Stimulated activated CD8-positive, alpha-beta memory T cell treated with anti-CD3 and anti-CD28 coated beads, Interleukin-2, amount 100 ng/mL, for 1 hour (primary cell): ENCODE results near the gene SCP2.

Experiments used
- DNase-seq, 2 donors: peaks; one replicate each; pipeline ENCODE4 v3.0.0-alpha.2; 2020; ENCODE audit warnings: low read depth in 2 of 2

The SCP2 gene

DNA sequence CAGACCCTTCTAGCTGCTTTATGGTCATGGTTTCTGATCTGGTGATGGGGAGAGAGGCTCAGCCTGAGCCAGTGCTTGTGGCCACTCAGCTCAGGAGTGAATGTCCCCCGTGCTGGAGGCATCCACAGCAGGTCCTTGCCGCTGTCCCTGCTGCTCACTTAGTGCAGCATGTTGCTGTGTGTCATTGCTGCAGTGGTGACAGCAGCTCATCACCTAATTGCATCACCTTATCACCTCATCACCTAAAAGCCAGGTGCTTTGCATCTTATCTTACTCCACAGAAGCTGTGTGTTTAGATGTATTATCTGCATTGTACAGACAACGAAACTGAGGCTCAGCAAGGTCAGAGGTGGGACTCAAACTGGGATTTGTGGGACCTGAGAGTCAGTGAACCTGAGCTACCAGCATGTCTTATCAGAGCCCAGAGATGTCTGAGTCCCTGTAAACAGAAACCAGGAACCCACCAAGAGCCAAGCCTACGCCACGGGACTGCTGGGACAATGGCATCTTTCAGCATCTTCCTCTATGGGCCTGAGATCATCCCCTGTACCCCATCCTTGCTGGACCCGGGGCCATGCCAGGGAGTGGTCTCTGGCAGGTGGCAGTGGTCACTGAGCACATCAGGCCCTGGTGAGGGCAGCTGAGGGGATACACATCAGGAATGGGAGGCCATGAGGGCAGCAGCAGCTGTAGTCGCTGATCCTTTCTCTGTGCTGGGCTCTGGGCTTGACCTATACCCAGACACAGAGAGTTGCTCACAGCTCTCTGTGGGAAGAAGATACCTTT lies 141.4 kb downstream of the SCP2 start:
- no peak for DNase-seq

DNA sequence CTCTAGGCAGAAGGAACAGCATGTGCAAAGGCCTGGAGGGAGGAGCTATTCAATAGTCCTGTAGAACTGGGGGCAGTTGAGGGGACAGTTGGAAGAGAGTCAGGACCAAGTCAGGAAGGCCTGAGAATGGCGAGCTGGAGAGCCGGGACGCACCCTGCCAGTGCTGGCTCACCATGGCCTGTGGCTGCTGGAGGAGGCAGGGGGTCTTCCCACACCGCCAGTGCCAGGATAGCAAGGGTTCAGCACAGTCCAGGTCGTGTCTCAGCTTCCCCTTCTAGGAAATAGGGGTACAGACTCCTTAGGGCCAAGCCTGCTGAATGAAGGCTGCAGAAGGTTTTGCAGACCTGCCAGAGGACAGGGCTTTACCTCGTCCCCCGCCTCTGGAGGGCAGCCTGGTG lies 142.2 kb downstream of the SCP2 start:
- DNase-seq, result no peak

DNA sequence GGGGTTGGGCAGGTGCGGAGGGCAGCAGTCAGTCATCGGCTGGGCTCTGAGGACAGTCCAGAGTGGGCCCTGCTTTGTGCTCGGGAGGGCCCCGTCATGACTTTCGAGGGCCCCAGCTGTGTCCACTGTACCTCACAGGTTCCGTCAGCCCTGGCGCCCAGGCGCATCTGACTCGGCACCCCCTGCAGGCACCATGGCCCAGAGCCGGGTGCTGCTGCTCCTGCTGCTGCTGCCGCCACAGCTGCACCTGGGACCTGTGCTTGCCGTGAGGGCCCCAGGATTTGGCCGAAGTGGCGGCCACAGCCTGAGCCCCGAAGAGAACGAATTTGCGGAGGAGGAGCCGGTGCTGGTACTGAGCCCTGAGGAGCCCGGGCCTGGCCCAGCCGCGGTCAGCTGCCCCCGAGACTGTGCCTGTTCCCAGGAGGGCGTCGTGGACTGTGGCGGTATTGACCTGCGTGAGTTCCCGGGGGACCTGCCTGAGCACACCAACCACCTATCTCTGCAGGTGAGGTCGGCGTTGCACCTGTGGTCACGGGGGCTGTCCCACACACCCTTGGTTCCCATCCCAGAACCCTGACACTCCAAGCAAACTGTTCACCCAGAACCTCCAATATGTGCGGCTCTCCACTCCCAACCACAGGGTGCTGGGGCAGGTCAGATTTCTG lies 142.7 kb downstream of the SCP2 start:
- no peak for DNase-seq

DNA sequence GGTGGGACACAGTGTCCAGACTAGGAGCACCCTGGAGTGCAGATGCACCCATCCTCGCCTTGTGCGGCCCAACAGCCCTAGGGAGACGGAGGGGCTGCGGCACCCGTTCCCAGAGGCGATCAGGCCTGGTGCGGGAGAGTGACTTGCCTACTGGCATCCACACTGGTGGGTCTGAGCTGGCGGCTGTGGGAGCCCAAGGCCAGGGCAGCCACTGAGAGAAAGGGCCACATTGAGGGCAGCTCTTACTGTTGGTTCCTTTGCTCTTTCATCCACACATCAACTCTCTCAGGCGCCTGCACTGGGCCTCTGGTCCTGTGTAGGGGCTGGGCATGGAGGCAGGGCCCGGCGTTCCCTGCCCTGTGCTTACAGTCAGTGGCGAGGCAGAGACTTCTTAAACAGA lies 143.5 kb downstream of the SCP2 start:
- DNase-seq, result no peak

DNA sequence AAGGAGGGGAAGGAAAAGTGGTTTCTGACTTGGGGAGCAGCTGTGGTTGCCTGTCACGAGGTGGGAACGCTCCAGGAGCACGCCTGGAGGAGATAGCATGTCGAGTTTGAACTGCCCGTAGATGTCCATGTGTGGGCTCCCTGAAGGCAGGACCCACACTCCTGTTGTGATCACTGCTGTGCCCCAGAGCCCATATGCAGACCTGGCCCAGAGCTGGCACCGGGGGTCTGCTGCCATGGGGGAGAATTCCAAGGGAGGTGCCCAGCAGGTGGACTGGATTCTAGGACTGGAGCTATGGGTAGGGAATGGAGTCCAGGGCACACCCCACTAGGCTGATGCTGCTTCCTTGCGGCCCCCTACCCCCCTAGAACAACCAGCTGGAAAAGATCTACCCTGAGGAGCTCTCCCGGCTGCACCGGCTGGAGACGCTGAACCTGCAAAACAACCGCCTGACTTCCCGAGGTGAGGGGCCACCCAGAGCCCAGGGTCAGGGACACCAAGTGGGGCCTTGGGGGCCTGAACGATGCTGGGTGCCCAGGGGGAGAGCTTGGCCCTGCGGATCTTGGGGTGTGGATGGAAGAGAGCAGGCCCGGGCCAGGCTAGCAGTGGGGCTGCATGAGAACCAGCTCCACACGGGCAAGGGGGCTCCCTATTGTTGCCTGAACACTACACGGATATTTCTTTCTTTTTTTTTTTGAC lies 144.2 kb downstream of the SCP2 start:
- DNase-seq, result no peak

DNA sequence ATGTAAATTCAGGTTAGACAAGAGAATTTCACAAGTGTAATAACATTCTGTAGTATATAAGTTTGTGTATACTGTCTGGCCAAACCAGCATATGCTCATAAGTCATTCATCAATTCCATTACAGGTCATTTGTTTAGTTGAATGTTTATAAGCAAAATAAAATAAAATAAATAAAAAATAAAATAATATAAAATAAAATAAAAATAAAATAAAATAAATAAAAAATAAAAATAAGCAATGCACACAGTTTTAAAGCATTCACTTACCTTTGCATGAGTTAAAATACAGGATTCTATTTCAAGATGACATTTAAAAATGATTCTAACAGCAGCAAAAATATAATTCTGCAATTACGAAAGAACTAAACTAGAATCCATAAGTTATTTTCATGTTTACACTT lies 144.8 kb downstream of the SCP2 start:
- no peak for DNase-seq

DNA sequence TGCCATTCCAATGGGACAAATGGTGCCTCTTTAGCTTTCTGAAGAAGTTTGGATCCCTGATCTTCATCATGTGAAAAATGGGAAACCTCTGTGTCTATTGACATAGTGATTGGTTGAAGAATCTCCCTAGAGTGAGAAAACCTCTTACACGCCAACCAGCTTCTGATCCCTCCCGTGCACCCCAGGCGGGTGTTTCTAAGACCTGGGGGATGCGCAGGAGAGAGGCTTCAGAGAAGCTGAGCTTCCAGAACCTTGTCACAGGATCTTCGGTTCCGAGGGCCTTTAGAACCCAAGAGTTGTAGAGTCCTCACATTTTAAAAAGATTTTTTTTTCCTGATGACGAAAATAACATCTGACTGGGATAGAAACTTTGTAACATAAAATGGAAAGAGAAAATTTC lies 146.2 kb downstream of the SCP2 start:
- DNase-seq, result no peak

DNA sequence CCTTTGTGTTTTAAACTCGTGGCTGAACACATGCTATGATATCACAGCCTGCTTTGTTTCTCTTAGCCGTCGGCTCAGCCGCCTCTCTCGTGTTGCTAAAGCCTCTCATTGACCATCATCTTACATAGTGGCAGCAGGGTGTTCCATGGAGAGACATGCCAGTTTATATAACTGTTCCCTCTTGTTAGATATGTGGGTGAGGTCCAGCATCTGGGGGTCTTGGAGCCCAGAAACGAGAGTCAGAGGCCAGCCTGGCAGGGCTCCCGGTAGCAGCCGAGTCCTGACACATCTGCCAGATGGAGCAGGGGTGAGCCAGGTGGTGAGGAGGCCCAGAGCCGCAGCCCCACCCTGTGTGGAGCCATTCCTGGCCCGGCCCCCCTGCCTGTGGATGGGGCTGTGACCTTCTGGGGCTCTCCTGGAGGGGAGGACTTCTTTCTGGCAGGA lies 146.8 kb downstream of the SCP2 start:
- no peak for DNase-seq

DNA sequence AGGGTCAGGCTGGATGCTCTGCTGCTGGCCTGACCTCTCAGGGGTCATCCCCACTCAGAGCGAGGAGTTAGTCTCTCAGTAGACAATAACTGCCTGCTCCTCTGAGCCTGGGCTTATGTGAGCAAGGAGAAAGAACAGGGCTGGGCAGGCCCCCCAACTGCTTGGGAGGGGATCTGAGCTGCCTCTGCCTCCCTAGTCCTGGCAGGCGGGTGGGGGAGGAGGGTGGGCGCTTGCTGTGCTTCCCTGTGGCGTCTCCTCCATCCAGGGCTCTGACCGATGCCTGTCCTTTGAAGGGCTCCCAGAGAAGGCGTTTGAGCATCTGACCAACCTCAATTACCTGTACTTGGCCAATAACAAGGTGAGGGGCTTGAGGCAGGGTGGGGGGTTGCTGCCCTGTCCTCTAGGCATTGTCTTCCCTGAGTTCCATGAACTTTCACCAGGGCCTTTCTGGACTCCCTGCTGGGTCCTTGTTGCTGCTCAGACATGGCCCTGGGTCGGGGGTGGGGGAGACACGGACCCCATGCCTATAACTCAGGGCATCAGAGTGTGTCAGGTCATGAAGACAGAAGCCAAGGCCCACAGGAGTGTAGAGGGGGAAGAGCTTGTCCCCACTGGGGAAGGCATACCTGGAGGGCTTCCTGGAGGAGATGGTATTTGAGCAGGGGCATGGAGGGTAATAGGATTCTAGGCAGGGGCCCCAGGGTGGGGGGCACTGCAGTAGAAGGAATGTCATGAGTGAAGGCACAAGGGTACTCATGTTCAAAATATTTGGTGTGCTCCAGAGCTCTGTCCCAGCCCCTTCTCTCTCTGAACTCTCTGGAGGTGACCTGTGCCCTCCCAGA lies 147.5 kb downstream of the SCP2 start:
- no peak for DNase-seq

DNA sequence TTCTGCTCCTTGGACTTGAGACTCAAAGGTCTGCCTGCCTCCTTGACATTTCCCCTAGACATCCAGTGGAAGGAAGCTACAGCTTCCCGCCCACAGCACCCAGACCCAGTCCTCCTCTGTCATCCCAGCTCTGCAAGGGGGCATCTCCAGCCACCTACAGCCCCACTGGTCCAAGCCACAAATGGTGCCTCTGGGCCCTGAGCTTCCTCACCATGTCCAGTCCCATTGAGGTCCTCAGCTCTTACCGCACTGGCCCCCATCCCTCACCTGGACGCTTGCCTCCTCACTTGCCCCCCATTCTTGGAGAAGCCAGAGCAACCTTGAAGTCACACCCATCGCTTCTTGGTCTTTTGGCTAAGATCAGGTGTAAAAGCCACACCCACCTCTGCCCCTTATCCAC lies 148.1 kb downstream of the SCP2 start:
- no peak for DNase-seq

DNA sequence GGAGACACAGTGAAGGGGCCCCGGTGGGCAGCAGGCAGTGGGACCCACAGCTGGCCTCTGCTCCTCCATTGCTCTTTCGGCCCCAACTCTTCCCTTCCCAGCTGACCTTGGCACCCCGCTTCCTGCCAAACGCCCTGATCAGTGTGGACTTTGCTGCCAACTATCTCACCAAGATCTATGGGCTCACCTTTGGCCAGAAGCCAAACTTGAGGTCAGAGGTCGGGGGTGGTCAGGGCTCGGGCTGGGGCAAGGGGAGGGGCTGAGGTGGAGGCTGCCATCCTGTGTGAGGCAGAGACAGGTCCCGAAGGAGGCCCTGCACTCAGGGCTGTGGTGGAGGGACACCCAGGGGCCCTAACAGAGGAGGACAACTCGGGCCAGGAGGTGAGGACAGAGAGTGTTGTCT lies 148.7 kb downstream of the SCP2 start:
- DNase-seq, result no peak

DNA sequence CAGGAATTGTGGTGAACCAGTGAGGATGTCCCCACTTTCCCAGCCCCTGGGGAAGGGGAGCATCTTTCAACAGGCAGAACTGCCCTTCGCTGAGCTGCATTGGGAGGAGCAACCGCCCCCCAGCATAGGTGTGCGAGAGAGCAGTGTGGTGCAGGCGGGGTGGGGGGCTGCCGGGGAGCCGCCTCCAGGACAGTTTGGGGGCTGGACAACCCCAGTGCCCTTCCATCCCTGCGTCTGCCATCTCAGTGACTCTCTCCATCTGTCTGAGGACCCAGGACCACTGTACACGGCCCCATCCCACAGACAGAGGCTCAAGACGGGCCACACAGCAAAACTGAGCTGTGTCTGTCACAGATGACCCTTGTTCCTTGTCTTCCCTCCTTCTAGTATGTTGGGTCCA lies 149.1 kb downstream of the SCP2 start:
- DNase-seq, result no peak

DNA sequence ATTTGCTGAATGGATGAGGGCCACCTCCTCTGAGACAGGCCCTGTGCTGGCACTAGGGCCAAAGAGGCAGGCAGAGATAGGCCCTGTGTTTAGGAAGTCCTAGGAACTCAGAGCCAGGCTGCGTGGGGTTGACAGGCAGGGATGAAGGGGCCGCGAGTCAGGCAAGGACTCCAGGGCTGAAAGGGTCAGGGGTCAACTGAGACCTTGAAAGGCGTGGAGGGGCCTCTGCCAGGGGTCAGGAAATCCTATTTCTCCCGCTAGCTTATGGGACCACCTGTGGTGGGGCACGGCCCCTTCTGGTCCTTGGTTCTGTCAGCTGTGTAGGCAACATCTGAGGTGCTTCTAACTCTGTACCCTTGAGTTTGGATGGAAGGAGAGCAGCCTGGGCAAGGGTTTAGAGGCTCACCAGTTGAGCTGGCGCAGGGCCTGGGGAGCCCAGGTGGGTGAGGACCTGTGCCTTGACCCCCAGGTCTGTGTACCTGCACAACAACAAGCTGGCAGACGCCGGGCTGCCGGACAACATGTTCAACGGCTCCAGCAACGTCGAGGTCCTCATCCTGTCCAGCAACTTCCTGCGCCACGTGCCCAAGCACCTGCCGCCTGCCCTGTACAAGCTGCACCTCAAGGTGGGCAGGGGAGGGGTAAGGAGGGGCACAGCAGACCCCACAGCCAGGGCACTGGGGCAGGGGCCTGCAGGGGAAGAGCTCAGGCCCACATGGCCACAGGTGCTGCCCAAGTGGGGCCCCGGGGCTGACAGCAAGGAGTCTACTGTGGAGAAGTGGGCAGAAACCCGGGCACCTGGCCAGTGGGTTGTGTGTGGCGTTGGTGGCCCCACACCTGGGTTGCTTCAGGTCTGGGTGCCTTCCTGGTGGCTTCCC lies 149.9 kb downstream of the SCP2 start:
- no peak for DNase-seq

DNA sequence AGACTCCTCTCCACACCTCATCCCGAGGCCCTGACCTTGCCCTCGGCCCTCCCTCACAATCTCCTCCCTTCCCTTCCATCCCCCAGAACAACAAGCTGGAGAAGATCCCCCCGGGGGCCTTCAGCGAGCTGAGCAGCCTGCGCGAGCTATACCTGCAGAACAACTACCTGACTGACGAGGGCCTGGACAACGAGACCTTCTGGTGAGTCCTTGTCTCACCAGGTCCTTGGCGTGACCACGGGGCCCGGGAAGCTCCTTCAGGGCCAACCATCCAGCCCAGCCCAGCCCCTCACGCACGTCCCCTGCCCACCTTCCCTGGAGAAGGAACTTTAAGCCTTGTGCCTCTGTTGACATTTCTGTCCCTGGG lies 150.5 kb downstream of the SCP2 start:
- DNase-seq, result no peak

DNA sequence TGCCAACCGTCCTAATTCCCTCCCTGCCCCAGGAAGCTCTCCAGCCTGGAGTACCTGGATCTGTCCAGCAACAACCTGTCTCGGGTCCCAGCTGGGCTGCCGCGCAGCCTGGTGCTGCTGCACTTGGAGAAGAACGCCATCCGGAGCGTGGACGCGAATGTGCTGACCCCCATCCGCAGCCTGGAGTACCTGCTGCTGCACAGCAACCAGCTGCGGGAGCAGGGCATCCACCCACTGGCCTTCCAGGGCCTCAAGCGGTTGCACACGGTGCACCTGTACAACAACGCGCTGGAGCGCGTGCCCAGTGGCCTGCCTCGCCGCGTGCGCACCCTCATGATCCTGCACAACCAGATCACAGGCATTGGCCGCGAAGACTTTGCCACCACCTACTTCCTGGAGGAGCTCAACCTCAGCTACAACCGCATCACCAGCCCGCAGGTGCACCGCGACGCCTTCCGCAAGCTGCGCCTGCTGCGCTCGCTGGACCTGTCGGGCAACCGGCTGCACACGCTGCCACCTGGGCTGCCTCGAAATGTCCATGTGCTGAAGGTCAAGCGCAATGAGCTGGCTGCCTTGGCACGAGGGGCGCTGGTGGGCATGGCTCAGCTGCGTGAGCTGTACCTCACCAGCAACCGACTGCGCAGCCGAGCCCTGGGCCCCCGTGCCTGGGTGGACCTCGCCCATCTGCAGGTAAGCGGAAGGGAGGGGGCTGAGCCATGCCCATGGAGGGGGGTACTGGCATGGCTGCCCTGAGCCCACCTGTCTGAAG lies 151.4 kb downstream of the SCP2 start:
- no peak for DNase-seq

DNA sequence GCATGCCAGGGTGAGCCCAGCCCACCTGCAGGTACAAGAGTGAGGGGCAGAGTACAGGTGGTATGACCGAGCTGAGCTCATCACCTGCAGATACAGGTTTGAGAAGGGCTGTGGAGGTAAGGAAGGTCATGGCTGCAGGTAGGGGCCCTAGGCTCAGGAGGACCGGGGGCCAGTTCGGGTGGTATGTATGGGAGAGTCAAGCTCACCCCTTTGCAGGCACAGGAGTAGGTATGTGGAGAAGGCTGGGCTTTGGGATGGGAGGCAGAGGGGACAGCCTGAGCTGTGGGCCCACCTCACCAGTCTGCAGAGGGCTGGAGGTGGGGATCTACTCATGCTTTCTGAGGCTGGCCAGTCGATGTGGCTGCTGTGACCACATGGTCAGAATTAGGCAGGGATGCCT lies 152.2 kb downstream of the SCP2 start:
- no peak for DNase-seq

DNA sequence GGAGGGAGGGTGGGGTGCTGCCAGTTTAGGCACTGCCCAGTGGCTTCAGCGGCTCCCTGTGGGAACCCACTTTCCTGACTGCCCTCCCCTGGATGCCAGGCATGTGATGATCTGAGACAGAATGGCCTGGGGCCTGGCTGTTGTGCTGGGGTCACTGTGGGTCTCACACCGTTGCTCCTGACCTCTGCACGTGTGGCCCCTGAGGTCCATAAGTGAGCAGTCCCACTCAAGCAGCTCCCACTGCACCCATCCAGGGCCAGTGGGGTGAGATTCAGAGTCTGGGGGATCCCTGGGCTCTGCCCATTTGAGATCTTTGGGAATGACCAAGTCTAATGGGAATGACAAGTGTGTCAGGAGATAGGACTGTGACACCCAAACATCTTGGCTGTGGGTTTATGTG lies 153.0 kb downstream of the SCP2 start:
- DNase-seq, result no peak

DNA sequence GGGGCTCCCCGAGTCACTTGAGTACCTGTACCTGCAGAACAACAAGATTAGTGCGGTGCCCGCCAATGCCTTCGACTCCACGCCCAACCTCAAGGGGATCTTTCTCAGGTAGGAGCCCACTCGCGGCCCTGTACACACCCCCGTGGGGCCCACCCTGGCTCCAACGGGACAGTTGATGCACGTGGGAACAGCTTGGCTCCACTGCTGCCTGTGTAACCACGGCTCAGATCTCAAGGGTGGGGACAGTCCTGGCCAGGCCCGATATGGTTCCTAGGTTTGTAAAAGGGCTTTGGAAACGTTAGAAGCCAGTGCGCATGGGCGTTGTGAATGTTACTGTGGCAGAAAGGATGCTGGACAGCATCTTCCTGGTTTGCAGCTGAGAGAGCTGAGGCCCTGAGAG lies 153.7 kb downstream of the SCP2 start:
- DNase-seq, result no peak

DNA sequence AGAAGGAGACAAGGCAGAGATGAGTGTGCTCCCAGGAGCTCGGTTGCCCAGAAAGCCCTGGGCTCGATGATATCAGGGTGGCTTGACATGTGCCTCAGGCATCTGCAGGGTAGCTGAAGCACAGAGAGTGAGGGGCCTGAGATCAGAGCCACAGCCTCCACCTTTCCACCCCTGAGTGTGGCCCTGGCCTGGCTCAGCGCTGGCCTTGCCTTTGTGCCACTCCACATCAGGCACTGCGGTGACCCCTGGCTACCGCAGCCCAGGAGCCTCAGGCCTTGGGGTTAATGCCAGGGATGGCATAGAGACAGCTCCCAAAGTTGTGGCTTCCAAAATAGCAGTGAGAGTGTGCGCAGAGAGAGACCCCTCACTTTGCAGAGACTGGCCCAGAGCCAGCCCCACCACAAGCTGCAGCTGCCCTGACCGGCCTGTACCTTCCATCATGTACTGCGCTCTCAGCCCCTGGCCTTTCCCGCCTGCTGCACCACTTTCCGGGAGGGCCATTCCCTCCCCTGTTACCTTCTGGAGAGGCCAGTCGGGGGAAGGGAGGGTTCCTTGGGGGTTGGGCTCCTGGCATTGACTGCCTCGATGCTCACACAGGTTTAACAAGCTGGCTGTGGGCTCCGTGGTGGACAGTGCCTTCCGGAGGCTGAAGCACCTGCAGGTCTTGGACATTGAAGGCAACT lies 154.4 kb downstream of the SCP2 start:
- no peak for DNase-seq
